Measurements from ENCODE around the gene CHCHD2. TPM values are rescaled to one million over a fixed set of nuclear protein-coding genes. Genes with fewer than 3 reads are reported as not detected.

The CHCHD2 gene
- total and polyA plus RNA-seq, 9 of the 15 experiments (the other 6 are each of a cell fraction or from before 2014, with no cell fraction given), result 145 to 1,044 (median 648) TPM

DNA sequence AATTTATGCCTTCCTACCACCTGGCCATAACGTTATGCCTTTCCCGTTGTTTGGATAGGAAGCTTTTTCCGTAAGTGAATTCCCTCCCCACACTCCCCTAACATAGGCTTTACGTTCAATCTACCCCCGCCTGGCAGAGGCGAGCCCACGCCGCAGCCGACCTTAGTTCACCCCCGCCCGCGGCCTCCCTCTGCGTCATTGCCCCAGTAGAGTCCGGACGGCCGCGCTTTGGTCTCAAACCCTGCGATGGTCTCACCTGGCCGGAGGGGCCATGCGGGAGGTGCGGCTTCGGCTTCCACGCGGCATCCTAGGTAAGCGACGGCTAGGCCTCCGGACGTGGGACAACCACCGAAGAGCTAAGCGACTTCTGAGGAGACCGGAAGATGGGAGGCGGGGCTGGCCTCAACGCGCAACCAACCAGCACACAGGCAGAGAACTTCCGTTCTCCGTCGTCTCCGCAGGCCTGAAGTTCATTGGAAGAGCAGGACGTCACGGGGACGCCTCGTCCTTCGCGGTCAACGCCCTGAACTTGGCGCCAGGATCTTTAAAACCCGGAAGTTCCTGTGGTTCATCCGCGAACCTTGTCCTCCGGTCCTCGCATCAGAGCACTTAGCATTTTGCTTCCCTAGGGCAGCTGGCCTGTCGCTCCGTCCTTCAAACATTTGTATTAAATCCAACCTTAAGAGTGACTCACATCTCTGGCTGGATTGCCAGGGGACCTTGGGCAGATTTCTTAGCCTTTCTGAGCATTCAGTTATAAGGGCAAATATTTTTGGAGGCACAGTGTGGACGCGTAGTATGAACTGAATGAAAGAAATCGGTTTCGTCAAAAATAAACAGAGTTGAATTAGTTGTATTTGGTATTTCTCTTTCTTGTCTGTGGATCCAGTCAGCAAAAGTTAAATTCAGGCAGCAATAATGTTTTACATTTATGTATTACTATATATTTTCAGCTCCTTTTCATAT, at the start of gene CHCHD2 (continued):
- TF ChIP-seq HDAC6 (IDR thresholded peaks at IDR 0.05; ENCODE audit: low read depth, low read length) (no peak), ZBTB11 (CRISPR knock-in tag; IDR thresholded peaks at IDR 0.05) (peak; percentile 91 to 98 (median 97)), SLC30A9 (CRISPR knock-in tag; IDR thresholded peaks at IDR 0.05) (no peak), RFX5 (IDR thresholded peaks at IDR 0.05; ENCODE audit: low read depth, low read length) (no peak), MXI1 (IDR thresholded peaks at IDR 0.05; ENCODE audit: low read depth, low read length) (no peak), ZC3H4 (CRISPR knock-in tag; IDR thresholded peaks at IDR 0.05; ENCODE audit: borderline replicate concordance) (no peak), ZNF140 (CRISPR knock-in tag; IDR thresholded peaks at IDR 0.05) (no peak), MAFG (tag; conservative IDR thresholded peaks at IDR 0.05) (no peak), CHD2 (IDR thresholded peaks at IDR 0.05; ENCODE audit: low read depth, low read length) (peak; percentile 83), TFAP4 (CRISPR knock-in tag; IDR thresholded peaks at IDR 0.05; ENCODE audit: borderline replicate concordance) (peak; percentile 79), COPS2 (conservative IDR thresholded peaks at IDR 0.05) (no peak), SIN3A (IDR thresholded peaks at IDR 0.05; ENCODE audit: borderline replicate concordance in 2 of 2, control insufficient read depth in 1 of 2, low read depth in 2 of 2, low read length in 2 of 2) (peak; percentile 44 to 76; a peak in 2 of 4 replicates)
- TF ChIP-seq, protein P1, sequence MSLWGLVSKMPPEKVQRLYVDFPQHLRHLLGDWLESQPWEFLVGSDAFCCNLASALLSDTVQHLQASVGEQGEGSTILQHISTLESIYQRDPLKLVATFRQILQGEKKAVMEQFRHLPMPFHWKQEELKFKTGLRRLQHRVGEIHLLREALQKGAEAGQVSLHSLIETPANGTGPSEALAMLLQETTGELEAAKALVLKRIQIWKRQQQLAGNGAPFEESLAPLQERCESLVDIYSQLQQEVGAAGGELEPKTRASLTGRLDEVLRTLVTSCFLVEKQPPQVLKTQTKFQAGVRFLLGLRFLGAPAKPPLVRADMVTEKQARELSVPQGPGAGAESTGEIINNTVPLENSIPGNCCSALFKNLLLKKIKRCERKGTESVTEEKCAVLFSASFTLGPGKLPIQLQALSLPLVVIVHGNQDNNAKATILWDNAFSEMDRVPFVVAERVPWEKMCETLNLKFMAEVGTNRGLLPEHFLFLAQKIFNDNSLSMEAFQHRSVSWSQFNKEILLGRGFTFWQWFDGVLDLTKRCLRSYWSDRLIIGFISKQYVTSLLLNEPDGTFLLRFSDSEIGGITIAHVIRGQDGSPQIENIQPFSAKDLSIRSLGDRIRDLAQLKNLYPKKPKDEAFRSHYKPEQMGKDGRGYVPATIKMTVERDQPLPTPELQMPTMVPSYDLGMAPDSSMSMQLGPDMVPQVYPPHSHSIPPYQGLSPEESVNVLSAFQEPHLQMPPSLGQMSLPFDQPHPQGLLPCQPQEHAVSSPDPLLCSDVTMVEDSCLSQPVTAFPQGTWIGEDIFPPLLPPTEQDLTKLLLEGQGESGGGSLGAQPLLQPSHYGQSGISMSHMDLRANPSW (CRISPR knock-in tag; IDR thresholded peaks at IDR 0.05), result peak; percentile 46; the same call in 1 of the 2 replicates
- TF ChIP-seq, protein P2, sequence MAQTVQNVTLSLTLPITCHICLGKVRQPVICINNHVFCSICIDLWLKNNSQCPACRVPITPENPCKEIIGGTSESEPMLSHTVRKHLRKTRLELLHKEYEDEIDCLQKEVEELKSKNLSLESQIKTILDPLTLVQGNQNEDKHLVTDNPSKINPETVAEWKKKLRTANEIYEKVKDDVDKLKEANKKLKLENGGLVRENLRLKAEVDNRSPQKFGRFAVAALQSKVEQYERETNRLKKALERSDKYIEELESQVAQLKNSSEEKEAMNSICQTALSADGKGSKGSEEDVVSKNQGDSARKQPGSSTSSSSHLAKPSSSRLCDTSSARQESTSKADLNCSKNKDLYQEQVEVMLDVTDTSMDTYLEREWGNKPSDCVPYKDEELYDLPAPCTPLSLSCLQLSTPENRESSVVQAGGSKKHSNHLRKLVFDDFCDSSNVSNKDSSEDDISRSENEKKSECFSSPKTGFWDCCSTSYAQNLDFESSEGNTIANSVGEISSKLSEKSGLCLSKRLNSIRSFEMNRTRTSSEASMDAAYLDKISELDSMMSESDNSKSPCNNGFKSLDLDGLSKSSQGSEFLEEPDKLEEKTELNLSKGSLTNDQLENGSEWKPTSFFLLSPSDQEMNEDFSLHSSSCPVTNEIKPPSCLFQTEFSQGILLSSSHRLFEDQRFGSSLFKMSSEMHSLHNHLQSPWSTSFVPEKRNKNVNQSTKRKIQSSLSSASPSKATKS (CRISPR knock-in tag; IDR thresholded peaks at IDR 0.05), result no peak
- TF ChIP-seq, protein P3, sequence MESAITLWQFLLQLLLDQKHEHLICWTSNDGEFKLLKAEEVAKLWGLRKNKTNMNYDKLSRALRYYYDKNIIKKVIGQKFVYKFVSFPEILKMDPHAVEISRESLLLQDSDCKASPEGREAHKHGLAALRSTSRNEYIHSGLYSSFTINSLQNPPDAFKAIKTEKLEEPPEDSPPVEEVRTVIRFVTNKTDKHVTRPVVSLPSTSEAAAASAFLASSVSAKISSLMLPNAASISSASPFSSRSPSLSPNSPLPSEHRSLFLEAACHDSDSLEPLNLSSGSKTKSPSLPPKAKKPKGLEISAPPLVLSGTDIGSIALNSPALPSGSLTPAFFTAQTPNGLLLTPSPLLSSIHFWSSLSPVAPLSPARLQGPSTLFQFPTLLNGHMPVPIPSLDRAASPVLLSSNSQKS (CRISPR knock-in tag; IDR thresholded peaks at IDR 0.05), result no peak

Data from K562 (cell line).